Prostate gland (tissue), 2 donors: ENCODE results near the gene RRAGB.

Experiments
- POLR2A ChIP-seq: fragments of 450-650 bp; IDR thresholded peaks from one replicate; pipeline ENCODE4 v1.6.1; 2016; ENCODE audit warnings: antibody characterized with exemption, mild to moderate bottlenecking
- TF ChIP-seq, protein P1 (sequence below), 4 experiments: fragments of 200-600 bp in 2 of 4; fragments of 450-650 bp in 2 of 4; sonication (generic) in 2 of 4; IDR thresholded peaks; 1 replicate in 3 of 4; 2 replicates in 1 of 4; pipeline ENCODE4 v1.5.1; 2016 to 2019; ENCODE audit warnings: antibody characterized with exemption in 4 of 4, mild to moderate bottlenecking in 2 of 4, moderate library complexity in 2 of 4

DNA sequence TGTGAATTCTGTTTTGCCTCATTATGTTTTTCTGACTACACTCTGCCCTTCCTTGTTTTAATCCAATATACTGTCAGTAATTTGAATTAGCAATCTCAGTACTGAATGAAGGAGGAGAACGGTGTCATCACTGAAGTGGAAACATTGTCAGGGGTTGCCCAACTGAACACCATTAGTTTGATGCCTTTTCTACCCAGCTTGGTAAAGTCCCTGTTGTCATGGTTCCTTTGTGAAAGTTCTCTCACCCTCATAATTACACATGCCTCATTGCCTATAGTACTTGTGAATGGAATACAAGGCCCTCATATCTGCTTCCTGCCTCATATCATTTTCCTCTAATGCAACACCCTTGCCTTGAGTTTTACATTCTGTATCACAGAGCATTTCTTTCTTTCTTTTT, 76.9 kb downstream of the RRAGB start:
- TF ChIP-seq, protein P1, sequence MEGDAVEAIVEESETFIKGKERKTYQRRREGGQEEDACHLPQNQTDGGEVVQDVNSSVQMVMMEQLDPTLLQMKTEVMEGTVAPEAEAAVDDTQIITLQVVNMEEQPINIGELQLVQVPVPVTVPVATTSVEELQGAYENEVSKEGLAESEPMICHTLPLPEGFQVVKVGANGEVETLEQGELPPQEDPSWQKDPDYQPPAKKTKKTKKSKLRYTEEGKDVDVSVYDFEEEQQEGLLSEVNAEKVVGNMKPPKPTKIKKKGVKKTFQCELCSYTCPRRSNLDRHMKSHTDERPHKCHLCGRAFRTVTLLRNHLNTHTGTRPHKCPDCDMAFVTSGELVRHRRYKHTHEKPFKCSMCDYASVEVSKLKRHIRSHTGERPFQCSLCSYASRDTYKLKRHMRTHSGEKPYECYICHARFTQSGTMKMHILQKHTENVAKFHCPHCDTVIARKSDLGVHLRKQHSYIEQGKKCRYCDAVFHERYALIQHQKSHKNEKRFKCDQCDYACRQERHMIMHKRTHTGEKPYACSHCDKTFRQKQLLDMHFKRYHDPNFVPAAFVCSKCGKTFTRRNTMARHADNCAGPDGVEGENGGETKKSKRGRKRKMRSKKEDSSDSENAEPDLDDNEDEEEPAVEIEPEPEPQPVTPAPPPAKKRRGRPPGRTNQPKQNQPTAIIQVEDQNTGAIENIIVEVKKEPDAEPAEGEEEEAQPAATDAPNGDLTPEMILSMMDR (IDR thresholded peaks at IDR 0.05), result no peak
- no peak for TF ChIP-seq POLR2A
